ENCODE measurements around the gene YPEL3. TPM values are rescaled to one million over a fixed set of nuclear protein-coding genes. Genes with fewer than 3 reads are reported as not detected.

The YPEL3 gene
- polyA plus RNA-seq, 2 of the 4 experiments (the other 2 are of a cell fraction), result 4.5 to 8.1 TPM

DNA sequence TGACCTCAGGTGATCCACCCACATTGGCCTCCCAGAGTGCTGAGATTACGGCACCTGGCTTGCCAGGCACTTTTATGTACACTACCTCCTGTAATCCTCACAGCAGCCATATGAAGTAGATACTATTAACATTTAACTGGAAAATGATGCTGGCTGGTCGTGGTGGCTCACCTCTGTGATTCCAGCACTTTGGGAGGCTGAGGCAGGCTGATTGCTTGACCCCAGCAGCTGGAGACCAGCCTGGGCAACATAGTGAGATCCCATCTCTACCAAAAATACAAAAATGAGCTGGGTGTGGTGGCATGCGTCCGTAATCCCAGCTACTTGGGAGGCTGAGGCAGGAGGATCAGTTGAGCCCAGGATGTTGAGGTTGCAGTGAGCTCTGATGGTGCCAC lies 29.0 kb upstream of the YPEL3 start:
- peaks cover 27% of the 10 kb centered on the region for H3K4me1 ChIP-seq
- FAIRE-seq, result no peak
- DNase-seq (ENCODE audit: low read depth in 1 of 2, low spot score in 1 of 2), result no peak
- 91% methylated on average over 3 of the region's 4 CpGs for WGBS (ENCODE audit: missing lambda C conversion rate)
- CTCF ChIA-PET, result interaction anchor here (1.0 to 3.6 kb wide), 5 partner anchors 10 to 36 kb away, joined by 3 to 26 read pairs (median 4); partner anchors contain the start of genes GDPD3 and TBX6
- H3K4me3 ChIP-seq, result no peak overlapping the region
- POLR2A ChIA-PET, result interaction anchor here (0.6 to 1.8 kb wide), 2 partner anchors 60 to 764 kb away, joined by 3 to 8 read pairs; partner anchors contain the start of gene ALDOA
- ATAC-seq, result no peak
- peak overlapping the region; percentile 26 to 94; a peak in 4 of 6 replicates for H3K27ac ChIP-seq
- H3K9me3 ChIP-seq, result no peaks in the 10 kb centered on the region
- no peak for TF ChIP-seq CTCF (IDR thresholded peaks at IDR 0.05)
- no peak for TF ChIP-seq NR3C1 (IDR thresholded peaks at IDR 0.05)
- no peak for TF ChIP-seq MAX (IDR thresholded peaks at IDR 0.05)
- no peak for TF ChIP-seq RFX5 (IDR thresholded peaks at IDR 0.05)
- TF ChIP-seq EHF (CRISPR knock-in tag; IDR thresholded peaks at IDR 0.05), result no peak
- no peak for TF ChIP-seq POLR2AphosphoS2 (conservative IDR thresholded peaks at IDR 0.05; ENCODE audit: low read length)
- peak overlapping the region; percentile 80 for H3K4me2 ChIP-seq

DNA sequence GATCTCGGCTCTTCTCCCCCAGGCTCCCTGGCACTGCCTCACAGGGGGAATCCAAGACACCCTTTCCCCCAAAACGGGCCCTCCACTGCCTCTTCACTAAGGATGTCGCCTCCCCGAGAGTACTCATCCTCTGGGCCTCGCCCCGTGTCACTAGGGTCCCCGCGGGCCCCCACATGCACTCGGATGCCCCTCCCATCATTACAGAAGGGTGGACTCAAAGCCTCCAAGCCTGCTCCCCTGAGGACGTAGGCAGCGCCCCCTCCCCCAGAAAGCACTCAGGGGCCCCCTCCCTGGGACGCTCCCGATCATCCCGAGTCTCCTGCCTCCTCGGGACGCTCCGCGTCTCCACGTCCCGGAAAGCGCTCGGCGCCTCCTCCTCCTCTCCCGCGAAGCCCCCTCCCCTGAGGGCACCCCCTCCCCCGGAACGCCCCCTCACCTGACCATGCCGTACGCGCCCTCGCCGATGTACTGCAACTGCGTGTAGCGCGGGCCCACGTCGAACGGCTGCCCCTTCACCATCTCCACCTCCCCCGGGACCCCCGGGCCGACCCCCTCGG lies 26.7 kb upstream of the YPEL3 start:
- Histone ChIP-seq H3K4me2 (peak overlapping the region; percentile 80), H3K9me3 (no peaks in the 10 kb centered on the region), H3K4me1 (peaks cover 27% of the 10 kb centered on the region), H3K27ac (peak overlapping the region; percentile 92 to 94), H3K4me3 (peak overlapping the region; percentile 73)
- FAIRE-seq, result no peak
- DNase-seq (ENCODE audit: low read depth in 1 of 2, low spot score in 1 of 2), result no peak
- POLR2A ChIA-PET, result no interaction called here
- WGBS (ENCODE audit: missing lambda C conversion rate), result 39% methylated on average over 10 of the region's 42 CpGs
- TF ChIP-seq HOXB5 (CRISPR knock-in tag; IDR thresholded peaks at IDR 0.05), result no peak
- peak in 1 of 2 experiments; percentile 17; a peak in 3 of 6 replicates for ATAC-seq
- CTCF ChIA-PET, result interaction anchor here (2.4 kb wide), 1 partner anchor 12 kb away, joined by 16 read pairs; no protein-coding TSS in a partner anchor

GRCh38 chr16:30121741-30122571 lies 25.9 kb upstream of the YPEL3 start:
- WGBS (ENCODE audit: missing lambda C conversion rate), result 84% methylated on average over 31 of the region's 31 CpGs
- POLR2A ChIA-PET, result no interaction called here
- peak overlapping the region; percentile 80 for H3K4me2 ChIP-seq
- peak overlapping the region; percentile 73 for H3K4me3 ChIP-seq
- H3K27ac ChIP-seq, result peak overlapping the region; percentile 92 to 94
- TF ChIP-seq NPAS2 (CRISPR knock-in tag; IDR thresholded peaks at IDR 0.05; ENCODE audit: borderline replicate concordance) (no peak), FOSL2 (IDR thresholded peaks at IDR 0.05) (no peak), FOSL2 (CRISPR knock-in tag; IDR thresholded peaks at IDR 0.05) (no peak), BHLHE40 (IDR thresholded peaks at IDR 0.05; ENCODE audit: low read depth, low read length) (no peak), POLR2A (IDR thresholded peaks at IDR 0.05; ENCODE audit: low read length) (no peak), HEYL (CRISPR knock-in tag; IDR thresholded peaks at IDR 0.05) (no peak), EHMT2 (IDR thresholded peaks at IDR 0.05; ENCODE audit: low read depth) (no peak), SREBF2 (IDR thresholded peaks at IDR 0.05) (no peak), ZNF302 (CRISPR knock-in tag; IDR thresholded peaks at IDR 0.05) (no peak), JUNB (IDR thresholded peaks at IDR 0.05) (no peak), KDM5A (IDR thresholded peaks at IDR 0.05) (no peak), HOXB13 (CRISPR knock-in tag; IDR thresholded peaks at IDR 0.05; ENCODE audit: low read depth) (no peak), HOXA7 (CRISPR knock-in tag; IDR thresholded peaks at IDR 0.05) (no peak)
- TF ChIP-seq, protein P1, sequence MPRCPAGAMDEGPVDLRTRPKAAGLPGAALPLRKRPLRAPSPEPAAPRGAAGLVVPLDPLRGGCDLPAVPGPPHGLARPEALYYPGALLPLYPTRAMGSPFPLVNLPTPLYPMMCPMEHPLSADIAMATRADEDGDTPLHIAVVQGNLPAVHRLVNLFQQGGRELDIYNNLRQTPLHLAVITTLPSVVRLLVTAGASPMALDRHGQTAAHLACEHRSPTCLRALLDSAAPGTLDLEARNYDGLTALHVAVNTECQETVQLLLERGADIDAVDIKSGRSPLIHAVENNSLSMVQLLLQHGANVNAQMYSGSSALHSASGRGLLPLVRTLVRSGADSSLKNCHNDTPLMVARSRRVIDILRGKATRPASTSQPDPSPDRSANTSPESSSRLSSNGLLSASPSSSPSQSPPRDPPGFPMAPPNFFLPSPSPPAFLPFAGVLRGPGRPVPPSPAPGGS (IDR thresholded peaks at IDR 0.05), result no peak
- no peaks in the 10 kb centered on the region for H3K9me3 ChIP-seq
- no peak for DNase-seq (ENCODE audit: low read depth in 1 of 2, low spot score in 1 of 2)
- CTCF ChIA-PET, result interaction anchor here (2.4 to 13.1 kb wide), 2 partner anchors 11 to 29 kb away, joined by 16 to 153 read pairs; partner anchors contain the start of genes TBX6 and YPEL3
- no peak; a peak in 1 of 6 replicates for ATAC-seq
- FAIRE-seq, result no peak
- H3K4me1 ChIP-seq, result peaks cover 27% of the 10 kb centered on the region

Data from A549 (cell line).